Measurements from ENCODE around the gene NME3. TPM values are rescaled to one million over a fixed set of nuclear protein-coding genes. Genes with fewer than 3 reads are reported as not detected.

NME3 gene
- total and polyA plus RNA-seq, 2 of the 13 experiments (the other 11 are each of a cell fraction or from before 2014, with no cell fraction given), result 10.4 to 15.9 TPM

- no peak for DNase-seq (ENCODE audit: low spot score)
- CTCF ChIA-PET (ENCODE audit: low intra/inter-chr PET ratio, low total read pairs), result no interaction called here
- TF ChIP-seq KAT2B (IDR thresholded peaks at IDR 0.05; ENCODE audit: borderline replicate concordance, low read depth, low read length) (no peak), ZNF512 (CRISPR knock-in tag; IDR thresholded peaks at IDR 0.05) (no peak), POGK (CRISPR knock-in tag; conservative IDR thresholded peaks at IDR 0.05) (no peak), ZNF263 (CRISPR knock-in tag; IDR thresholded peaks at IDR 0.05) (no peak), HDAC2 (CRISPR knock-in tag; IDR thresholded peaks at IDR 0.05) (no peak), BHLHE40 (IDR thresholded peaks at IDR 0.05; ENCODE audit: low read length) (no peak), DMTF1 (CRISPR knock-in tag; IDR thresholded peaks at IDR 0.05) (no peak), YEATS4 (CRISPR knock-in tag; IDR thresholded peaks at IDR 0.05; ENCODE audit: borderline replicate concordance) (no peak), GATA4 (IDR thresholded peaks at IDR 0.05; ENCODE audit: borderline replicate concordance, low read depth) (no peak), RBAK (CRISPR knock-in tag; IDR thresholded peaks at IDR 0.05) (no peak), GABPA (IDR thresholded peaks at IDR 0.05; ENCODE audit: low read depth, low read length) (no peak), GABPA (CRISPR knock-in tag; IDR thresholded peaks at IDR 0.05; ENCODE audit: low read depth) (no peak), PLRG1 (conservative IDR thresholded peaks at IDR 0.05) (no peak), ZBTB2 (CRISPR knock-in tag; IDR thresholded peaks at IDR 0.05; ENCODE audit: low read depth) (no peak)
- no peak overlapping the region for H3K9ac ChIP-seq (ENCODE audit: insufficient read depth, low read depth, low read length)
- no peak for ATAC-seq
- no peak overlapping the region for H3K4me2 ChIP-seq (ENCODE audit: low read depth, low read length)
- POLR2A ChIA-PET, result no interaction called here
- in situ Hi-C loops (cut with HindIII; ENCODE audit: extremely low pct_ligation_motif_present, low pct_unique_long_range_greater_than_20kb) (no loop called here), intact Hi-C loops (cut with micrococcal nuclease; ENCODE audit: unreplicated experiment) (no loop called here)
- no peaks in the 10 kb centered on the region for H3K27me3 ChIP-seq (ENCODE audit: control insufficient read depth in 1 of 2, insufficient read depth in 2 of 2, low read length in 2 of 2)
- H3K9me3 ChIP-seq (ENCODE audit: low read length), result no peaks in the 10 kb centered on the region
- 94% methylated on average over 6 of the region's 11 CpGs for WGBS (ENCODE audit: low lambda C conversion rate)
- H3K4me3 ChIP-seq (replicated peaks in 1 of 3; ENCODE audit: insufficient read depth in 1 of 3, low read depth in 2 of 3, low read length in 3 of 3), result no peak overlapping the region
- no peak for FAIRE-seq
- BruUV-seq (replicated peaks), result no TSS peak
- H4K20me1 ChIP-seq (ENCODE audit: insufficient read depth, low read length), result no peaks in the 10 kb centered on the region
- no peak overlapping the region for H2AFZ ChIP-seq (ENCODE audit: low read length)
- no peaks in the 10 kb centered on the region for H3K79me2 ChIP-seq (ENCODE audit: insufficient read depth, low read length)
- H3K36me3 ChIP-seq (replicated peaks in 1 of 2; ENCODE audit: control insufficient read depth in 1 of 2, insufficient read depth in 2 of 2, low read length in 2 of 2), result peaks cover 16 to 66% of the 10 kb centered on the region in 2 experiments; a peak in 4 of 5 replicates
- no peaks in the 10 kb centered on the region for H3K4me1 ChIP-seq (ENCODE audit: insufficient read depth, low read length)
- H3K27ac ChIP-seq (ENCODE audit: extremely low read length, insufficient read depth, low read length), result no peak overlapping the region
Measured at GRCh38 chr16:1747934-1748333, 23.4 kb downstream of the NME3 start.

Data from HepG2 (cell line).